NCI-H748 treated with DMSO at 0.1 percent for 48 hours (cell line): ENCODE results near the gene CYB5A.
A peak's percentile ranks its signal among the peaks of the same experiment; 100 is the strongest.
"Not testable (repeated sequence)": the region's sequence is repeated elsewhere in the genome, so short reads cannot be mapped to it uniquely, and the experiment has no call there.

ENCODE experiments used
- DNase-seq: peaks from one replicate; lab custom pipeline; 2025; lab: John Stamatoyannopoulos, UW

The CYB5A gene

GRCh38 chr18:74294526-74294925 lies 2.8 kb upstream of the CYB5A start:
- no peak for DNase-seq

- not testable (repeated sequence) for DNase-seq
These were observed 1.2 kb upstream of the CYB5A start for GRCh38 chr18:74292982-74293381.

- no peak for DNase-seq
These were observed 737 bp upstream of the CYB5A start for GRCh38 chr18:74292541-74292858.

- no peak for DNase-seq
These were observed 342 bp downstream of the CYB5A start for GRCh38 chr18:74291472-74291770.

- DNase-seq = peak; percentile 37
These were observed 830 bp downstream of the CYB5A start for GRCh38 chr18:74290794-74291471.

- DNase-seq = no peak
These were observed 1.7 kb downstream of the CYB5A start for GRCh38 chr18:74290021-74290420.

GRCh38 chr18:74289137-74289536 lies 2.6 kb downstream of the CYB5A start:
- no peak for DNase-seq

GRCh38 chr18:74288730-74289129 lies 3.0 kb downstream of the CYB5A start:
- DNase-seq = no peak

- peak; percentile 18 for DNase-seq
These were observed 3.7 kb downstream of the CYB5A start for GRCh38 chr18:74288041-74288440.

- DNase-seq = no peak
These were observed 4.9 kb downstream of the CYB5A start for GRCh38 chr18:74286856-74287255.

- DNase-seq = no peak
These were observed 5.5 kb downstream of the CYB5A start for GRCh38 chr18:74286106-74286855.

- not testable (repeated sequence) for DNase-seq
These were observed 6.2 kb downstream of the CYB5A start for GRCh38 chr18:74285583-74285982.

- no peak for DNase-seq
These were observed 6.8 kb downstream of the CYB5A start for GRCh38 chr18:74284980-74285355.

GRCh38 chr18:74284191-74284979 lies 7.4 kb downstream of the CYB5A start:
- peak; percentile 70 for DNase-seq

GRCh38 chr18:74283646-74284045 lies 8.1 kb downstream of the CYB5A start:
- no peak for DNase-seq

GRCh38 chr18:74282755-74283554 lies 8.8 kb downstream of the CYB5A start:
- DNase-seq = no peak

- DNase-seq = peak; percentile 50
These were observed 9.6 kb downstream of the CYB5A start for GRCh38 chr18:74281980-74282754.

- DNase-seq = no peak
These were observed 10.5 kb downstream of the CYB5A start for GRCh38 chr18:74281011-74281979.

- DNase-seq = no peak
These were observed 12.8 kb downstream of the CYB5A start for GRCh38 chr18:74278983-74279382.

- DNase-seq = no peak
These were observed 13.7 kb downstream of the CYB5A start for GRCh38 chr18:74278058-74278457.
